ENCODE data around the gene TNS2. TPM values are rescaled to one million over a fixed set of nuclear protein-coding genes. Genes with fewer than 3 reads are reported as not detected.

The TNS2 gene
- total and polyA plus RNA-seq, 2 of the 13 experiments (the other 11 are each of a cell fraction or from before 2014, with no cell fraction given), result 8.9 to 20.4 TPM

- TF ChIP-seq MYPOP (CRISPR knock-in tag; IDR thresholded peaks at IDR 0.05) (no peak), ZNF34 (CRISPR knock-in tag; IDR thresholded peaks at IDR 0.05; ENCODE audit: borderline replicate concordance) (no peak), KMT2B (CRISPR knock-in tag; IDR thresholded peaks at IDR 0.05) (peak; percentile 75), ZNF572 (CRISPR knock-in tag; IDR thresholded peaks at IDR 0.05) (no peak), RCOR2 (CRISPR knock-in tag; IDR thresholded peaks at IDR 0.05) (no peak), ZHX2 (IDR thresholded peaks at IDR 0.05; ENCODE audit: low read depth) (no peak), ZHX2 (CRISPR knock-in tag; IDR thresholded peaks at IDR 0.05; ENCODE audit: borderline replicate concordance) (no peak), SPEN (CRISPR knock-in tag; IDR thresholded peaks at IDR 0.05; ENCODE audit: low read depth) (peak; percentile 64; the same call in 1 of the 2 replicates), AFF4 (CRISPR knock-in tag; IDR thresholded peaks at IDR 0.05) (no peak), POGK (CRISPR knock-in tag; conservative IDR thresholded peaks at IDR 0.05) (peak; percentile 87), HMG20B (CRISPR knock-in tag; conservative IDR thresholded peaks at IDR 0.05) (no peak), ZNF576 (CRISPR knock-in tag; IDR thresholded peaks at IDR 0.05) (no peak), HHEX (CRISPR knock-in tag; IDR thresholded peaks at IDR 0.05) (no peak), ZNF775 (CRISPR knock-in tag; IDR thresholded peaks at IDR 0.05; ENCODE audit: borderline replicate concordance) (no peak)
Measured at GRCh38 chr12:53079226-53080117, 29.6 kb downstream of the TNS2 start, which contains the start of gene SPRYD3 (continued).

Data from HepG2 (cell line).